ENCODE measurements around the gene CNTN6.
A peak's percentile ranks its signal among the peaks of the same experiment; 100 is the strongest.
"Not testable (repeated sequence)": the region's sequence is repeated elsewhere in the genome, so short reads cannot be mapped to it uniquely, and the experiment has no call there.

Gene CNTN6

GRCh38 chr3:1381647-1382036 lies 288.8 kb downstream of the CNTN6 start:
- DNase-seq (ENCODE audit: low read depth, low spot score): no peak
- H3K4me3 ChIP-seq (ENCODE audit: low read depth, low read length): no peak overlapping the region
- no peak for TF ChIP-seq CTCF (IDR thresholded peaks at IDR 0.05; ENCODE audit: low read depth, low read length)
- in situ Hi-C loops (cut with HindIII; ENCODE audit: low sequenced_read_pairs): no loop called here

- DNase-seq (ENCODE audit: low read depth, low spot score); in situ Hi-C loops (cut with HindIII; ENCODE audit: low sequenced_read_pairs); H3K4me3 ChIP-seq (ENCODE audit: low read depth, low read length): not testable (repeated sequence)
Measured at GRCh38 chr3:1387396-1387905, 294.6 kb downstream of the CNTN6 start.

- in situ Hi-C loops (cut with HindIII; ENCODE audit: low sequenced_read_pairs): no loop called here
- TF ChIP-seq CTCF (IDR thresholded peaks at IDR 0.05; ENCODE audit: low read depth, low read length): no peak
- no peak for DNase-seq (ENCODE audit: low read depth, low spot score)
- no peak overlapping the region for H3K4me3 ChIP-seq (ENCODE audit: low read depth, low read length)
Measured at GRCh38 chr3:1394188-1394587, 301.4 kb downstream of the CNTN6 start.

- no peak for TF ChIP-seq CTCF (IDR thresholded peaks at IDR 0.05; ENCODE audit: low read depth, low read length)
- no peak overlapping the region for H3K4me3 ChIP-seq (ENCODE audit: low read depth, low read length)
- in situ Hi-C loops (cut with HindIII; ENCODE audit: low sequenced_read_pairs): no loop called here
- DNase-seq (ENCODE audit: low read depth, low spot score): no peak
Measured at GRCh38 chr3:1400571-1400970, 307.7 kb downstream of the CNTN6 start.

- H3K4me3 ChIP-seq (ENCODE audit: low read depth, low read length): no peak overlapping the region
- in situ Hi-C loops (cut with HindIII; ENCODE audit: low sequenced_read_pairs): no loop called here
- DNase-seq (ENCODE audit: low read depth, low spot score): peak; percentile 37
- no peak for TF ChIP-seq CTCF (IDR thresholded peaks at IDR 0.05; ENCODE audit: low read depth, low read length)
Measured at GRCh38 chr3:1404270-1404962, 311.6 kb downstream of the CNTN6 start.

- in situ Hi-C loops (cut with HindIII; ENCODE audit: low sequenced_read_pairs): no loop called here
- no peak overlapping the region for H3K4me3 ChIP-seq (ENCODE audit: low read depth, low read length)
- DNase-seq (ENCODE audit: low read depth, low spot score): no peak
- no peak for TF ChIP-seq CTCF (IDR thresholded peaks at IDR 0.05; ENCODE audit: low read depth, low read length)
Measured at GRCh38 chr3:1406250-1406649, 313.4 kb downstream of the CNTN6 start.

- in situ Hi-C loops (cut with HindIII; ENCODE audit: low sequenced_read_pairs): no loop called here
- no peak overlapping the region for H3K4me3 ChIP-seq (ENCODE audit: low read depth, low read length)
- no peak for DNase-seq (ENCODE audit: low read depth, low spot score)
- no peak for TF ChIP-seq CTCF (IDR thresholded peaks at IDR 0.05; ENCODE audit: low read depth, low read length)
Measured at GRCh38 chr3:1421577-1421976, 328.8 kb downstream of the CNTN6 start.
